ENCODE results near the gene VWA3B.

DNA sequence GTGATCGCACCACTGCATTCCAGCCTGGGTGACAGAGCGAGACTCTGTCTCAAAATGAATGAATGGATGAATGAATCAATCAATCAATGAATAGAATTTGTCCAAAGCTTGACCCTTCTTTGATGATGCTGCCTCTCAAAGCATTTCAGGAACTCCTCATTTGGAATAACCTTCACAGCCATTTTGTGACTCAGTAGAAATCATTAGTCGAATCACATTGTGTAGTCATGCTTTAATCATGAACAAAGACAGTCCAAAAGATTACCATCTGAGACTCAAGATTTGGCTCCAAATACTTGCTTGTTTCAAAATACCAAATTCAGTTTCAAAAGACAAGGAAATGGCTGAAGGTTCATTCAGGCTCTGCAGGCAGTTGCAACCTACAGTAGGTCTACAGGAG is 83.1 kb downstream of the VWA3B start:
- TF ChIP-seq, protein P1, sequence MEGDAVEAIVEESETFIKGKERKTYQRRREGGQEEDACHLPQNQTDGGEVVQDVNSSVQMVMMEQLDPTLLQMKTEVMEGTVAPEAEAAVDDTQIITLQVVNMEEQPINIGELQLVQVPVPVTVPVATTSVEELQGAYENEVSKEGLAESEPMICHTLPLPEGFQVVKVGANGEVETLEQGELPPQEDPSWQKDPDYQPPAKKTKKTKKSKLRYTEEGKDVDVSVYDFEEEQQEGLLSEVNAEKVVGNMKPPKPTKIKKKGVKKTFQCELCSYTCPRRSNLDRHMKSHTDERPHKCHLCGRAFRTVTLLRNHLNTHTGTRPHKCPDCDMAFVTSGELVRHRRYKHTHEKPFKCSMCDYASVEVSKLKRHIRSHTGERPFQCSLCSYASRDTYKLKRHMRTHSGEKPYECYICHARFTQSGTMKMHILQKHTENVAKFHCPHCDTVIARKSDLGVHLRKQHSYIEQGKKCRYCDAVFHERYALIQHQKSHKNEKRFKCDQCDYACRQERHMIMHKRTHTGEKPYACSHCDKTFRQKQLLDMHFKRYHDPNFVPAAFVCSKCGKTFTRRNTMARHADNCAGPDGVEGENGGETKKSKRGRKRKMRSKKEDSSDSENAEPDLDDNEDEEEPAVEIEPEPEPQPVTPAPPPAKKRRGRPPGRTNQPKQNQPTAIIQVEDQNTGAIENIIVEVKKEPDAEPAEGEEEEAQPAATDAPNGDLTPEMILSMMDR (conservative IDR thresholded peaks at IDR 0.05; ENCODE audit: low read length) = no peak
- no peak for TF ChIP-seq EZH2phosphoT487 (IDR thresholded peaks at IDR 0.05; ENCODE audit: borderline replicate concordance, low read depth, low read length)
